Stimulated activated memory B cell treated with anti-CD40 and anti-IgM and Interleukin-4, amounts not matched to agents 10 μg/mL and 1 μg/mL and 100 μg/mL, for 72 hours (primary cell): ENCODE results near the gene AQP7.
"Not testable (repeated sequence)": the region's sequence is repeated elsewhere in the genome, so short reads cannot be mapped to it uniquely, and the experiment has no call there.

Experiments
- ATAC-seq: fragments of 150-1000 bp; cut with Tn5 transposase; 2 replicates; pipeline ENCODE4 v1.10.0; 2021
- H3K27ac Mint-ChIP-seq: one replicate; pipeline ENCODE4 v1.8.0; 2022; ENCODE audit warnings: mild to moderate bottlenecking, mixed read lengths
- H3K27me3 Mint-ChIP-seq: one replicate; pipeline ENCODE4 v1.8.0; 2022; ENCODE audit warnings: mixed read lengths
- H3K36me3 Mint-ChIP-seq: one replicate; pipeline ENCODE4 v1.8.0; 2022; ENCODE audit warnings: mixed read lengths
- H3K4me1 Mint-ChIP-seq: one replicate; pipeline ENCODE4 v1.8.0; 2022; ENCODE audit warnings: mixed read lengths
- H3K4me3 Mint-ChIP-seq: one replicate; pipeline ENCODE4 v1.8.0; 2022; ENCODE audit warnings: mild to moderate bottlenecking, moderate library complexity, mixed read lengths
- H3K9me3 Mint-ChIP-seq: one replicate; pipeline ENCODE4 v1.8.0; 2022; ENCODE audit warnings: mixed read lengths

AQP7 gene

DNA sequence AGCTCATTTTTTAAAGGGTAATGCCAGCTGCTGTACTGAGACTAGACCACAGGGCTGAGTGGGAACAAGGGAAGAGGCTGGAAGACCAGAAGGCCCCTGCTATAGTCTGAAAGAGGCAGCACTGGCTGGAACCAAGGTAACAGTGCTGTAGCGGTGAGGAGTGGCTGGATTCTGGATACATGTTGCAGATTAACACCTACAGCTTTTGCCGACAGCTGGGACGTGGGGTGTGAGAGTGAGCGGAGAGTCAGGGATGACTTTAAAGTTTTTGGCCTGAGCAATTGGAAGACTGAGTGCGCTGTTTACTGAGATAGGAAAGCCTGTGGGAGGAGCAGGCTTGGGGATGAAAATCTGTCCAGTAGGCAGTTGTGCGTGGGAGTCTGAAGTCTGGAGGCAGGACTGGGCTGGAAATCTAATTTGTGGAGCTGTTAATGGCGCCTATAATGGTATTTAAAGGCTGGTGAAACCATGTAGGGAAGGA is 26.5 kb downstream of the AQP7 start:
- H3K36me3 Mint-ChIP-seq = peaks cover 13% of the 10 kb centered on the region
- H3K9me3 Mint-ChIP-seq = no peaks in the 10 kb centered on the region
- H3K4me3 Mint-ChIP-seq = no peak overlapping the region
- no peak for ATAC-seq
- no peak overlapping the region for H3K27ac Mint-ChIP-seq
- no peaks in the 10 kb centered on the region for H3K27me3 Mint-ChIP-seq
- H3K4me1 Mint-ChIP-seq = no peaks in the 10 kb centered on the region

DNA sequence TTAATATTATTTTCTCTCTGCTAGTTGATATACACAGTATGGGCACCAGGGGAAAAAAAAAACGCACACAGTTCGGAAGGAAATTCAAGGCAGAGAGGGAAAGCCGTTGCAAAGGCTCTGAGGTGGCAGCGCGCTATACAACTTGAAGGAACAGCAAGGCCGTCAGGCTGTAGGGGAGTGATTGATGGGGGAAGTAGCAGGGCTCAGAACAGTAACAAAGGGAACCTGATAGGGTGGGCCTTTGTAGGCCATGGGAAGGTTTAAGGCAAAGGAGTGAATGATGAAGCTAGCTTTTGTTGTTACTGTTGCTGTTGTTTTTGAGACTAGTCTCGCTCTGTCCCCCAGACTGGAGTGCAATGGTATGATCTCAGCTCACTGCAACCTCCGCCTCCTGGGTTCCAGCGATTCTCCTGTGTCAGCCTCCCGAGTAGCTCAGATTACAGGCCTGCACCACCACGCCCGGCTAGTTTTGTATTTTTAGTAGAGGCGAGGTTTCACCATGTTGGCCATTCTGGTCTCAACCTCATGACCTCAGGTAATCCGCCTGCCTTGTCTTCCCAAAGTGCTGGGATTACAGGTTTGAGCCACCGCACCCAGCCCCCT is 27.0 kb downstream of the AQP7 start:
- H3K27ac Mint-ChIP-seq = no peak overlapping the region

DNA sequence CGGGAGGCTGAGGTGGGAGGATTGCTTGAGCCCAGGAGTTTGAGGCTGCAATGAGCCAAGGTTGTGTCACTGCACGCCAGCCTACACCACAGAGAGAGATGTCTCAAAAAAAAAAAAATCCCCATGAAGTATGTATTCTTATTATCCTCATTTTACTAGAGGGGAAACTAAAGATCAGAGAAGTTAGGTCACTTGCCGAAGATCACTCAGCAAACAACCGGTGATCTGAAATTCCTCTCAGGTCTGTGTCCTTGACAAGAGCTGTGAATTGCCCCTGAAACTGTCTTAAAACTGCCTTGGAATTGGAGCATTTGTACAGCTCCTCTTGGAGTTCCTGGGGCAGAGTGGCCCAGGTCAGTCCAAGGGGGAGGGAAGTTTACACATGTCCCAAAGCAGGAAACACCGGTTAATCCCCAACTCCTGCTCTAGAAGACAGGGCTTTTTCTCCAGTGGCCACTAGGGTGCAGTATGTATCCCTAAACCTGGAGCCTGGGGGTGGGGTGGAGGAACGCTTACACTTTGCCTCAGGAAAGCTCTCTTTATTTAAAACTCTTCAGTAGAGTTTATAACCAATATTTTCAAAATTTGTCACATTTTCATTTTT is 27.6 kb downstream of the AQP7 start:
- ATAC-seq = peak; percentile 78
- no peaks in the 10 kb centered on the region for H3K9me3 Mint-ChIP-seq
- H3K27ac Mint-ChIP-seq = no peak overlapping the region
- H3K36me3 Mint-ChIP-seq = peaks cover 23% of the 10 kb centered on the region
- H3K27me3 Mint-ChIP-seq = no peaks in the 10 kb centered on the region
- no peak overlapping the region for H3K4me3 Mint-ChIP-seq
- H3K4me1 Mint-ChIP-seq = no peaks in the 10 kb centered on the region

More for the DNA sequence above, 27.0 kb downstream of the AQP7 start:
- H3K27me3 Mint-ChIP-seq = no peaks in the 10 kb centered on the region
- H3K9me3 Mint-ChIP-seq = no peaks in the 10 kb centered on the region
- no peaks in the 10 kb centered on the region for H3K4me1 Mint-ChIP-seq
- ATAC-seq = no peak
- H3K36me3 Mint-ChIP-seq = peaks cover 17% of the 10 kb centered on the region
- H3K4me3 Mint-ChIP-seq = no peak overlapping the region

DNA sequence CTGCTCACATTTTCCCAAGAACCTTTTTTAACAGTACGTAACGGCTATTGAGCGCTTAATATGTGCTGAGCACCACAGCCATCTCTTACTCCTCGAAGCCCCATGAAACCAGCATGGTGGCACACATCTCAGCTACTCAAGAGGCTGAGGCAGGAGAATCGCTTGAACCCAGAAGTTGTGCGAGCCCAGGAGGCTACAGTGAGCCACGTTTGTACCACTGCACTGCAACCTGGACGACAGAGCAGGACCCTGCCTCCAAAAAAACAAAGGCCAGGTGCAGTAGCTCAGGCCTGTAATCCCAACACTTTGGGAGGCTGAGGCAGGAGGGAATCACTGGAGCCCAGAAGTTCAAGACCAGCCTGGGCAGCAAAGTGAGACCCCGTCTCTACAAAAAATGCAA is 28.2 kb downstream of the AQP7 start:
- no peak for ATAC-seq
- Mint-ChIP-seq H3K9me3 (no peaks in the 10 kb centered on the region), H3K4me1 (no peaks in the 10 kb centered on the region), H3K27ac (no peak overlapping the region), H3K27me3 (no peaks in the 10 kb centered on the region), H3K4me3 (no peak overlapping the region), H3K36me3 (peaks cover 29% of the 10 kb centered on the region)

DNA sequence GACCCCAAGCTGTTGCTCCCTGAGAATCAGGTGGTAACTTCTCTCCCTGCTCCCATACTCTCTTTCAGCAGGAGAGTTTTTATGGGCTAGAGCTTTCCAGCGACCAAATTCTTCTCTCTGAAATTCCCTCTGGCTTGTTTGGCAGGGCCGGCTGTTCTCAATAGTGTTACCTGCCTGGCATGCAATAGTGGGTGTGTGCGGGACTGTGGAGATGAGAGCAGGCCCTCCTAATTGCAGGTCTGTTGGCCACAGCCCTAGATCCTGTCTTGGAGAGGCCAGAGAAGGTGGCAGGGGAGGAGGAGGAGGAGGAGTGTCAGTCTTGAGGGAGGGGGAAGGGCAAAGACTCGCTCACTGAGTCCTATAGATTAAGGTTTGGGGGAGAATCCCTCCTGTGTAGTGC is 29.5 kb downstream of the AQP7 start:
- no peaks in the 10 kb centered on the region for H3K27me3 Mint-ChIP-seq
- no peak overlapping the region for H3K4me3 Mint-ChIP-seq
- H3K36me3 Mint-ChIP-seq = peaks cover 31% of the 10 kb centered on the region
- ATAC-seq = no peak
- H3K27ac Mint-ChIP-seq = no peak overlapping the region
- no peaks in the 10 kb centered on the region for H3K9me3 Mint-ChIP-seq
- no peaks in the 10 kb centered on the region for H3K4me1 Mint-ChIP-seq

DNA sequence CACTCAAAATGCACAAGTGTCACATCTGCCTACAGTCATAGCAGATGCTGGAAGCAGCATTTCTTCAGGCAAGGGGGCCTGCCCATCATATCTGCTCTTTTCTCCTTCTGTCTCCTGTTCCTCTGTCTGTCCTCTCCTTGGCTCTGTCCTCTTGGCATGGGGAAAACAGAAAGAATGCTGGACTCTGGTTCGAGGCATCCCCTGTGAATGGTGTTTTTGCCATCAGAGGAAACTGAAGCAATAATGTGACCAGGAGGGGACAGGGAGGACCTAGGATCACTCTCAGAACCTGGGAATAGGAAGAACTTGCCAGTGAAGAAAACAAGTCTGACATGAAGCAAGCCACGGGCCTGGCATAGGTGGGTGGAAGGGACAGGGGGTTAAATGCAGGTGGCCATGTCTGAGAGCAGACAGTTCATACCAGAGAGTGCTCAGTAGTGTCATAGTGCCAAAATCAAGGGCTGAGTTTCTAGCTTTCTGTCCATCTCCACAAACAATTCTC is 35.3 kb downstream of the AQP7 start:
- H3K36me3 Mint-ChIP-seq = peaks cover 76% of the 10 kb centered on the region

DNA sequence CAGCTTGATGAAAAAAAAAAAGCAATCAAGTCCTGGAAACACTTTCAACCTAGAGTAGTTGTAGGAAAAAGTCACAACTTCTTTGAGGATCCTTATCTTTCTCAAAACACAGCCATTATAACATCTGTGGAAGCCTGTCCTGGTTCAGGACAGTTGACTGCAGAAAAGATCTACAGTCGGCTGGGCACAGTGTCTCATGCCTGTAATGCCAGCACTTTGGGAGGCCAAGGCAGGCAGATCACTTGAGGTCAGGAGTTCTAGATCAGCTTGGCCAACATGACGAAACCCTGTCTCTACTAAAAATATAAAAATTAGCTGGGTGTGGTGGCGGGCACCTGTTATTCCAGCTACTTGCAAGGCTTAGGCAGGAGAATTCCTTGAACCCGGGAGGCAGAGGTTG is 37.6 kb downstream of the AQP7 start:
- H3K4me1 Mint-ChIP-seq, H3K9me3 Mint-ChIP-seq, H3K27ac Mint-ChIP-seq, H3K4me3 Mint-ChIP-seq, ATAC-seq, H3K27me3 Mint-ChIP-seq: not testable (repeated sequence)
- H3K36me3 Mint-ChIP-seq = peaks cover 71% of the 10 kb centered on the region

More for the DNA sequence above, 35.3 kb downstream of the AQP7 start:
- Mint-ChIP-seq H3K4me3 (no peak overlapping the region), H3K4me1 (no peaks in the 10 kb centered on the region), H3K27me3 (no peaks in the 10 kb centered on the region), H3K9me3 (no peaks in the 10 kb centered on the region), H3K27ac (no peak overlapping the region)
- no peak for ATAC-seq

DNA sequence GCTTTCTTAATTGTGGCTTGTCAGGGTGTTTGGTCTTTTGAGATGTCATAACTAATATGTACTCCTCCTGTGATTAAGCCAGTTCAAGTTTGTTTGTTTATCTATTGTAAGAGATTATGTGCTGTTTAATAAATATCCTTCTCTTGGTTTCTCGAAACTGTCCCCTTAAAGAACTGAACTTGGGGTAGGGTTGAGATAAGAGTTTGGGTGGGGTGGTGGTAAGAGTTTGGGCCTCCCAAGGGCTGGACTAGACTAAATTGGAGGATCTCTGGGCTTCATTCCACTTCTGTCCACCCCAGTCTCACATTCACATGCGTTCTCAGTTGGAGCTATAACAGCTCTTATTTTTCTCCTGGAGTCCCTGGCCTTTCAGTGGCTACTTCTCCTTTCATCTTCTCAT is 38.2 kb downstream of the AQP7 start:
- Mint-ChIP-seq H3K36me3 (peaks cover 67% of the 10 kb centered on the region), H3K9me3 (no peaks in the 10 kb centered on the region), H3K4me1 (no peaks in the 10 kb centered on the region), H3K27ac (peak overlapping the region; percentile 51), H3K27me3 (no peaks in the 10 kb centered on the region), H3K4me3 (no peak overlapping the region)
- no peak for ATAC-seq

DNA sequence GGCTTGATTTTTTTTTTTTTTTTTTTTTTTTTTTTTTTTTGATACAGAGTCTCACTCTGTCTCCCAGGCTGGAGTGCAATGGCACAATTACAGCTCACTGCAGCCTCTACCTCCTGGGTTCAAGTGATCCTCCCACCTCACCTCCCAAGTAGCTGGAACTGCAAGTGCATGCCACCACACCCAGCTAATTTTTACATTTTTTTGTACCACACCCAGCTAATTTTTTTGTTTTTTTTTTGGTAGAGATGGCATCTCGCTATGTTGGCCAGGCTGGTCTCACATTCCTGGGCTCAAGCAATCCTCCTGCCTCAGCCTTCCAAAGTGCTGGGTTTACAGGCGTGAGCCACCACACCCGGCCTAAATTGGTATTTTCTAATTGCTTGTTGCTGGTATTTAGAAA is 43.7 kb downstream of the AQP7 start:
- H3K4me3 Mint-ChIP-seq, H3K4me1 Mint-ChIP-seq, H3K27me3 Mint-ChIP-seq, H3K9me3 Mint-ChIP-seq, H3K27ac Mint-ChIP-seq, ATAC-seq: not testable (repeated sequence)
- H3K36me3 Mint-ChIP-seq = peaks cover 55% of the 10 kb centered on the region

DNA sequence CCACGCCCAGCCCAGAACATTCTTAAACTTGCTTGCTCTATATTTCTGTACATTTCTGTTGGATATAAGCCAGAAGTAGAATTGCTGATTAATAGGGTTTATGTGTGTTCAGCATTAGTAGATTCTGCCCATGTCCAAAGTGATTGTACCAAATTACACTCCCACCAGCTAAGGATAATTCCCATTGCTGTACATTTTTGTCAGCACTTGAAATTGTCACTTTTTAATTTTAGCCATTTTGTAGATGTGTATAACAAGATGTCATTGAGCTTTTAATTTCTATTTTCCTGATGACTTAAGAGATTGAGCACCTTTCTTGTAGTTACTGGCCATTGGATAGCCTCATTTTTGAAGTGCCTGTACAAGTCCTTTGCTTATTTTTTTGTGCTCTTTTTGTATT is 46.4 kb downstream of the AQP7 start:
- H3K9me3 Mint-ChIP-seq = no peaks in the 10 kb centered on the region
- peaks cover 54% of the 10 kb centered on the region for H3K36me3 Mint-ChIP-seq
- no peaks in the 10 kb centered on the region for H3K4me1 Mint-ChIP-seq
- no peak overlapping the region for H3K4me3 Mint-ChIP-seq
- no peaks in the 10 kb centered on the region for H3K27me3 Mint-ChIP-seq
- H3K27ac Mint-ChIP-seq = no peak overlapping the region
- ATAC-seq = no peak

DNA sequence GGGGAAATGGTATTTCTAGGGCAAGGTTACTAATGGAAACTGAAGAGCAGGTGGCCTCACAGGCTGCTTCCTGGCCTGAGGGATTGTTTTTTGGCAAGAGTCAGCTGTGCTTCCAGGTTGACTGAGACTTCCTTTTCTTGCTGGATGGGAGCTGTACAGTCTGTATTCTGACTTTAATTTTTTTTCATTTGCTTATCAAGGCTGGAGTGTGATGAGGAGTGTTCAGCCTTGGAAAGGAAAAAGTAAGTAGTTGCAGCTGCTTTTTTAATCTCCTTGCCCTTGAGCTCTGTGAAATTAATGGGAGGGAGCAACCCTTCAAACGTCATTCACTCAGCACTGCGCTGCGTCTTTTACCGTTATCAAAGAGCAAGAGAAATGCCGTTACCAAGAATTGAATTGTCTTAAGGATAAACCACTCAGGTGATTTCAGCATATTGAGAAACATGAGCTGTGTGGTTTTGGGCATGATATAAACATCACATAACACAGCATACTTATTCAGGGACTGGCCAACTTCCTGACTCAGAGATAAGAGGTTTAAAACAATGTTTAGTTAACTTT is 47.6 kb downstream of the AQP7 start:
- Mint-ChIP-seq H3K36me3 (peaks cover 51% of the 10 kb centered on the region), H3K27ac (peak overlapping the region; percentile 18), H3K4me1 (no peaks in the 10 kb centered on the region), H3K4me3 (no peak overlapping the region), H3K27me3 (no peaks in the 10 kb centered on the region), H3K9me3 (no peaks in the 10 kb centered on the region)
- ATAC-seq = no peak

DNA sequence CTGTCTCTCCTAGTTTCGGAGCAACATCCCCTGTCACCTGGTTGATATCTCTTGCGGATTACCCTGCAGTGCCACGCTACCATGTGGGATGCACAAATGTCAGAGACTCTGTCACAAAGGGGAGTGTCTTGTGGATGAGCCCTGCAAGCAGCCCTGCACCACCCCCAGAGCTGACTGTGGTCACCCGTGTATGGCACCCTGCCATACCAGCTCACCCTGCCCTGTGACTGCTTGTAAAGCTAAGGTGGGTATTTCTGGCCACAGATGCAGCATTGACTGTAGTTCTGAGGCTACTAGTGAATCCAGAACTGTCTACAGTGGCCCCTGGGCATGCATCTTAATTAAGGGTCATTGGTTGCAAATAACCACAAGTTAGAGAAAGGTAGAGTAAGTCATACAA is 50.8 kb downstream of the AQP7 start:
- no peak overlapping the region for H3K27ac Mint-ChIP-seq

DNA sequence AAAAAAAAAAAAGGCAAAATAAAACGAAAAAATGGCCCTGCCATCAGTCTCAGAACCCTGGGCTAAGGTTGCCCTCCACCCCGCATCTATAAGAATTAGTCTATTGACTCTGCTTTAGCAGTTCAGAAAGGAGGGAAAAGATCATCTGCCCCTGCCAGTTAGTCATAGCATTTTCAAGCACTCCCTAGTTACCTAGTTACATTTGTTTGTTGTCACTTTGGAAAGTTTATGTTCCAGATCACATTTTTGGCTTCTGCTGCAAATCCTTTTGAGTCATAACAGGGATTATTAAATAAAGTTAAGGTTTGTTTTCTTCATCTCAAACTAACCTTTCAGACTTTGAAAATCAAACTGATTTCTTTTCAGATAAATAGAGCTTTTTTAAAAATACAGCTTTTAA is 52.1 kb downstream of the AQP7 start:
- no peak for ATAC-seq
- H3K4me1 Mint-ChIP-seq = no peaks in the 10 kb centered on the region
- no peaks in the 10 kb centered on the region for H3K9me3 Mint-ChIP-seq
- H3K36me3 Mint-ChIP-seq = peaks cover 73% of the 10 kb centered on the region
- H3K4me3 Mint-ChIP-seq = no peak overlapping the region
- H3K27me3 Mint-ChIP-seq = no peaks in the 10 kb centered on the region
- H3K27ac Mint-ChIP-seq = no peak overlapping the region

More for the DNA sequence above, 50.8 kb downstream of the AQP7 start:
- Mint-ChIP-seq H3K27me3 (no peaks in the 10 kb centered on the region), H3K4me3 (no peak overlapping the region), H3K4me1 (no peaks in the 10 kb centered on the region), H3K36me3 (peaks cover 73% of the 10 kb centered on the region), H3K9me3 (no peaks in the 10 kb centered on the region)
- ATAC-seq = no peak

DNA sequence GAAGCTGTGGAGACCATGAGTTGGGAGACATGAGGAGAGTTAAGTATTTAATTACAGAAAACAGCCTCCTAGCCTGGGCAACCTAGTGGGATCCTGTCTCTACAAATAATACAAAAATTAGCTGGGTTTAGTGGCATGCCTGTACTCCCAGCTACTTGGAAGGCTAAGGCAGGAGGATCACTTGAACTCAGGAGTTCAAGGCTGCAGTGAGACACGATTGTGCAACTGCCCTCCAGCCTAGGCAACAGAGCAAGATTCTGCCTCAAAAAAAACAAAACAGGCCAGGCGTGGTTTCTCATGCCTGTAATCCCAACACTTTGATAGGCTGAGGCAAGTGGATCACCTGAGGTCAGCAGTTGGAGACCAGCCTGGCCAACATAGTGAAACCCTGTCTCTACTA is 52.6 kb downstream of the AQP7 start:
- H3K9me3 Mint-ChIP-seq = no peaks in the 10 kb centered on the region
- no peak overlapping the region for H3K4me3 Mint-ChIP-seq
- H3K27me3 Mint-ChIP-seq = no peaks in the 10 kb centered on the region
- no peak overlapping the region for H3K27ac Mint-ChIP-seq
- no peak for ATAC-seq
- H3K36me3 Mint-ChIP-seq = peaks cover 73% of the 10 kb centered on the region
- H3K4me1 Mint-ChIP-seq = no peaks in the 10 kb centered on the region

DNA sequence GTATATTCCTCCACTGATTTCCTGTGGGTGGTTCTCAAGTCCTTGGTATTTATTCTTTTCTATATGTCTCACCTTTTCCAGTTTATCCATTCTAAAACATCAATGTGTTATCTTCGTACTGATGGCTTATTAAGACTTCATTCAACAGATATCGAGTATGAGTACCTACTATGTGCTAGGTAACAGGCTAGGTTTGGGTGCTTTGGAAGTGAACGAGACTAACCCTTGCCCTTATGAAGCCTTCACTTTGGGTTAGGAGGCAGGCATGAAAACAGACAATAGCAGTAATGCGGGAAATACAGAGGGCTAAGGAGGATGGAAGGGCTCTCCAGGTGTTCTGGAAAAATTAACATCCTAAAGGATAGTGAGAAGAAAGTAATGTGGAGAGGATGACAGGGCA is 53.4 kb downstream of the AQP7 start:
- no peak for ATAC-seq
- no peak overlapping the region for H3K27ac Mint-ChIP-seq

DNA sequence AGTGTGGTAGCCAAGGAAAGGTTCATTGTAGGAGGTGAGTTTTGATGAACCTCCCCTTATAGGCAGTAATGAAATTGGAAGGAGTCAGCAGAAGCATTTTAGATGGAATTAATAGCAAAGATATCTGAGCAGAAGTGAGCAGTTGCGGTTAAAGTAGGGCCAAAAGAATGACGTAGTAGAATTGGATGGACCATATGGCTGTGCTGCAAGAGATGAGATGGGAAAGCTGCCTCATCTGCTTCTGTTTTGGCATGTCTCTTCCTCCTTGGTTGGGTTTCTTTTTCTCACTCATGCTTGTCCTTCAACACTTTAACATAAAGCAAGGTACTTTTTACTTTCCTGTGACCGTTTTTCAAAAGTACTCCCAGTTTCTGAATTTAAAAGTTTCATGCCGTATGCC is 55.8 kb downstream of the AQP7 start:
- peak overlapping the region; percentile 13 for H3K27ac Mint-ChIP-seq
- ATAC-seq = no peak
- H3K4me3 Mint-ChIP-seq = no peak overlapping the region
- H3K9me3 Mint-ChIP-seq = no peaks in the 10 kb centered on the region
- no peaks in the 10 kb centered on the region for H3K4me1 Mint-ChIP-seq
- peaks cover 59% of the 10 kb centered on the region for H3K36me3 Mint-ChIP-seq
- no peaks in the 10 kb centered on the region for H3K27me3 Mint-ChIP-seq

More for the DNA sequence above, 53.4 kb downstream of the AQP7 start:
- no peaks in the 10 kb centered on the region for H3K27me3 Mint-ChIP-seq
- peaks cover 73% of the 10 kb centered on the region for H3K36me3 Mint-ChIP-seq
- H3K9me3 Mint-ChIP-seq = no peaks in the 10 kb centered on the region
- no peak overlapping the region for H3K4me3 Mint-ChIP-seq
- no peaks in the 10 kb centered on the region for H3K4me1 Mint-ChIP-seq
